Fibroblast of lung (primary cell): ENCODE results near the gene WWP2. TPM values are rescaled to one million over a fixed set of nuclear protein-coding genes. Genes with fewer than 3 reads are reported as not detected.

Source experiments
- DNase-seq, 2 donors: peaks; one replicate each; pipeline versions ENCODE4 v3.0.0 to v3.0.0-alpha.2; 2010; ENCODE audit warnings: low read depth in 2 of 2
- H2AFZ ChIP-seq: 2 replicates; pipeline ENCODE4 v1.5.1; 2012; ENCODE audit warnings: low read length, control low read depth, inconsistent platforms
- H3K27ac ChIP-seq: 2 replicates; pipeline ENCODE4 v1.5.1; 2011; ENCODE audit warnings: low read length, control low read depth; ENCODE audit not compliant: insufficient read depth
- H3K27me3 ChIP-seq: 2 replicates; pipeline ENCODE4 v1.5.1; 2011; ENCODE audit warnings: mild to moderate bottlenecking, low read length; ENCODE audit not compliant: control insufficient read depth, insufficient read depth
- H3K36me3 ChIP-seq: 2 replicates; pipeline ENCODE4 v1.5.1; 2011; ENCODE audit warnings: low read length; ENCODE audit not compliant: control insufficient read depth, insufficient read depth
- H3K4me1 ChIP-seq: 2 replicates; pipeline ENCODE4 v1.5.1; 2011; ENCODE audit warnings: low read length; ENCODE audit not compliant: control insufficient read depth, insufficient read depth; ENCODE audit errors: extremely low read depth
- H3K4me2 ChIP-seq: 2 replicates; pipeline ENCODE4 v1.5.1; 2011; ENCODE audit warnings: low read length, control low read depth; ENCODE audit not compliant: insufficient read depth; ENCODE audit errors: extremely low read depth
- H3K4me3 ChIP-seq, 4 experiments: fragments of 200-600 bp in 1 of 4; sonication (generic) in 1 of 4; replicated peaks in 1 of 4; 2 replicates each; pipeline ENCODE4 v1.5.1; 2011 to 2016; ENCODE audit warnings: low read length in 4 of 4, low read depth in 3 of 4, mild to moderate bottlenecking in 3 of 4, control low read depth in 2 of 4, inconsistent platforms in 1 of 4, mixed read lengths in 1 of 4; ENCODE audit not compliant: insufficient read depth in 1 of 4; ENCODE audit errors: control extremely low read depth in 1 of 4
- H3K79me2 ChIP-seq: 2 replicates; pipeline ENCODE4 v1.5.1; 2012; ENCODE audit warnings: mild to moderate bottlenecking, low read length, inconsistent platforms; ENCODE audit not compliant: control insufficient read depth, insufficient read depth
- H3K9ac ChIP-seq: 2 replicates; pipeline ENCODE4 v1.5.1; 2011; ENCODE audit warnings: mild to moderate bottlenecking, low read length, control low read depth; ENCODE audit not compliant: insufficient read depth
- H3K9me3 ChIP-seq: 2 replicates; pipeline ENCODE4 v1.5.1; 2012; ENCODE audit warnings: low read depth, low read length; ENCODE audit not compliant: control insufficient read depth, insufficient read depth
- H4K20me1 ChIP-seq: 2 replicates; pipeline ENCODE4 v1.5.1; 2011; ENCODE audit warnings: low read length; ENCODE audit not compliant: control insufficient read depth, insufficient read depth; ENCODE audit errors: extremely low read depth
- EZH2 ChIP-seq: IDR thresholded peaks from 2 replicates; pipeline ENCODE4 v1.5.1; 2012; ENCODE audit warnings: low read length, control low read depth, mild to moderate bottlenecking; ENCODE audit errors: missing control alignments
- polyA plus RNA-seq, 2 donors: library from polyadenylated mRNA; depleted of rRNA in 1 of 2; stranded (reverse) in 1 of 2; unstranded in 1 of 2; fragments of >200 nt; gene quantifications; 2 replicates each; pipeline ENCODE4 v1.2.1, GENCODE V29; 2011 to 2012; ENCODE audit warnings: missing spikeins in 1 of 2
- total RNA-seq: library from RNA; depleted of rRNA; stranded (reverse); fragments of >200 nt; gene quantifications from 2 replicates; pipeline ENCODE4 v1.2.1, GENCODE V29; 2014
- TF ChIP-seq, protein P1 (sequence below), 2 donors: IDR thresholded peaks in 1 of 2; conservative IDR thresholded peaks in 1 of 2; 1 replicate in 1 of 2; 2 replicates in 1 of 2; pipeline ENCODE4 v1.5.1; 2011 to 2012; ENCODE audit warnings: low read length in 2 of 2, control low read depth in 1 of 2, inconsistent platforms in 1 of 2, low read depth in 1 of 2, mild to moderate bottlenecking in 1 of 2

The WWP2 gene
- total and polyA plus RNA-seq, 2 donors (not counting 1 experiment from before 2014, with no cell fraction given), result 16.3 to 28.5 TPM

DNA sequence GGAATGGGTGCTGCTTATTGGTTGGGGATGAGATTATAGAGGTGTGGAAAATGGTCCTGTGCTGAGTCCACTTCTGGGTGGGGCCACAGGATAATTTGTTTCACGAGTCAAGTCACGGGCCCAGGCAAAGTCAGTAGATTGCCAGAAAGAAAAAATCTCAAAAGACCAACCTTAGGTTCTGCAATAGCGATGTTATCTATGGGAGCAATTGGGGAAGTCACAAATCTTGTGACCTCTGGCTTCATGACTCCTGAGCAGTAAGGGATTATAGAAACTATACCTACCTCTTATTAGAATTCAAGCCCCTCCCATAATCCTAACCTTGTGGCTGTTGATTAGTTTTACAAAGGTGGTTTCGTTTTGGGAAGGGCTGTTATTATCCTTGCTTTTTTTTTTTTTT, 31.4 kb downstream of the WWP2 start:
- Histone ChIP-seq H4K20me1 (no peaks in the 10 kb centered on the region), H3K9me3 (no peaks in the 10 kb centered on the region), H3K4me2 (no peak overlapping the region), H2AFZ (no peak overlapping the region), H3K9ac (no peak overlapping the region), H3K36me3 (no peaks in the 10 kb centered on the region), H3K27ac (no peak overlapping the region), H3K27me3 (no peaks in the 10 kb centered on the region), H3K4me1 (peaks cover 2% of the 10 kb centered on the region), H3K79me2 (no peaks in the 10 kb centered on the region), H3K4me3 (no peak overlapping the region)
- no peak for TF ChIP-seq EZH2
- TF ChIP-seq, protein P1, sequence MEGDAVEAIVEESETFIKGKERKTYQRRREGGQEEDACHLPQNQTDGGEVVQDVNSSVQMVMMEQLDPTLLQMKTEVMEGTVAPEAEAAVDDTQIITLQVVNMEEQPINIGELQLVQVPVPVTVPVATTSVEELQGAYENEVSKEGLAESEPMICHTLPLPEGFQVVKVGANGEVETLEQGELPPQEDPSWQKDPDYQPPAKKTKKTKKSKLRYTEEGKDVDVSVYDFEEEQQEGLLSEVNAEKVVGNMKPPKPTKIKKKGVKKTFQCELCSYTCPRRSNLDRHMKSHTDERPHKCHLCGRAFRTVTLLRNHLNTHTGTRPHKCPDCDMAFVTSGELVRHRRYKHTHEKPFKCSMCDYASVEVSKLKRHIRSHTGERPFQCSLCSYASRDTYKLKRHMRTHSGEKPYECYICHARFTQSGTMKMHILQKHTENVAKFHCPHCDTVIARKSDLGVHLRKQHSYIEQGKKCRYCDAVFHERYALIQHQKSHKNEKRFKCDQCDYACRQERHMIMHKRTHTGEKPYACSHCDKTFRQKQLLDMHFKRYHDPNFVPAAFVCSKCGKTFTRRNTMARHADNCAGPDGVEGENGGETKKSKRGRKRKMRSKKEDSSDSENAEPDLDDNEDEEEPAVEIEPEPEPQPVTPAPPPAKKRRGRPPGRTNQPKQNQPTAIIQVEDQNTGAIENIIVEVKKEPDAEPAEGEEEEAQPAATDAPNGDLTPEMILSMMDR (conservative IDR thresholded peaks at IDR 0.05 in 1 of 2, IDR thresholded peaks at IDR 0.05 in 1 of 2; ENCODE audit: low read depth in 1 of 2, low read length in 2 of 2), result no peak
- DNase-seq, result no peak

DNA sequence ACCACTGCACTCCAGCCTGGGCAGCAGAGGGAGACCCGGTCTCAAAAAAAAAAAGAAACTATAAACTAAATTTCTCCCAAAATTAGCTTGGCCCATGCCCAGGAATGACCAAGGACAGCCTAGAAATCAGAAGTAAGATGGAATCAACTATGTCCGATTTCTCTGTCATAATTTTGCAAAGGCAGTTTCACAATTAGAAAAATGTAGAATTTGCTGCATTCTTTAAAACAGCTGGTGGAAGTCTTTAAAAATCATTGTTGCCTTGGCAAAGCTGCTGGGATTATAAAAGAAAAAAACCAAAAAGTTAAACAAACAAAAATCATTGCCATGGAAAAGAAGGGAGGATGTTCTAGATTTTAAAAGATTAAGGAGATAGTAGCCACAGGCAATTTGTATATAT, 32.4 kb downstream of the WWP2 start:
- TF ChIP-seq EZH2, result no peak
- TF ChIP-seq, protein P1 (conservative IDR thresholded peaks at IDR 0.05 in 1 of 2, IDR thresholded peaks at IDR 0.05 in 1 of 2; ENCODE audit: low read depth in 1 of 2, low read length in 2 of 2), result no peak
- Histone ChIP-seq H3K4me1 (peaks cover 5% of the 10 kb centered on the region), H3K27ac (no peak overlapping the region), H3K27me3 (no peaks in the 10 kb centered on the region), H3K4me2 (no peak overlapping the region), H2AFZ (no peak overlapping the region), H3K79me2 (no peaks in the 10 kb centered on the region), H4K20me1 (no peaks in the 10 kb centered on the region), H3K4me3 (no peak overlapping the region), H3K9ac (no peak overlapping the region), H3K36me3 (peaks cover 2% of the 10 kb centered on the region), H3K9me3 (no peaks in the 10 kb centered on the region)
- no peak for DNase-seq

DNA sequence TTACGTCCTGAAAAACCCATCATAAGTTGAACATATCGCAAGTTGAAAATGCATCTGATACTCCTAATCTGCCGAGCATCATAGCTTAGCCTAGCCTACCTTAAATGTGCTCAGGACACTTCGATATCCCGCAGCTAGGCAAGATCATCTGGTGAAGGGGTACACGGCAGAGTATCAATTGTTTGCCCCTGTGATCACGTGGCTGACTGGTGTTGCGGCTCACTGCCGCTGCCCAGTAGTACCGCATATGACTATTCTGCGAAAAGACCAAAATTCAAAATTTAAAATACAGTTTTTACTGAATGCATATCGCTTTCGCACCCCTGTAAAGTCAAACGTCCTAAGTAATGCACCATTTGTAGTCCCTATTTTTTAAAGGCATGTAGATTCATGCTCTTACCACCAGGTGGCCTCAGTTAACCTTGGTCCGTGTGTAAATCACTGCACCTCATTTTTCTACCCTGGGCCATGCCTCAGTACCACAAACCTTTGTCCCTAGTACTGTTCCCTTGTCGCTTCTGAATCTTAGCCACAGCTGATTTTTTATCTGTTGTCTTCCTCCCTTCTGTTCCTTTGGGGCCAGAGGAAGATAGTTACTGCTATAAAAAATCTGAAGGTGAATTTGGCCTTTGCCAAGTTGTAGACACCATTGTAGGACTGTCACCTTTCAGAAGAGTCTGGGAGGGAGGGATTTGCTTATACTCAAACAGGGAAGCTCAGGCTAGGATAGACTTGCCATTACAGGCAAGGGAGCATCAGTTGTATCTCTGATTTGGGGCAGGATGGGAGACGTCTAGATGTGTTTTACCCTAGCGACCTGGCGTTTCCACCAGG, 34.4 kb downstream of the WWP2 start:
- Histone ChIP-seq H3K4me2 (peak overlapping the region; percentile 23), H3K36me3 (peaks cover 5% of the 10 kb centered on the region), H3K4me1 (peaks cover 5% of the 10 kb centered on the region), H3K79me2 (no peaks in the 10 kb centered on the region), H3K9ac (no peak overlapping the region), H3K4me3 (no peak overlapping the region), H3K27ac (no peak overlapping the region), H3K27me3 (no peaks in the 10 kb centered on the region), H2AFZ (no peak overlapping the region), H4K20me1 (no peaks in the 10 kb centered on the region), H3K9me3 (no peaks in the 10 kb centered on the region)
- peak; percentile 63 to 84 for DNase-seq
- no peak for TF ChIP-seq EZH2
- TF ChIP-seq, protein P1 (conservative IDR thresholded peaks at IDR 0.05 in 1 of 2, IDR thresholded peaks at IDR 0.05 in 1 of 2; ENCODE audit: low read depth in 1 of 2, low read length in 2 of 2), result peak; percentile 84 to 91
